ENCODE data around the gene CAMLG.

The CAMLG gene

DNA sequence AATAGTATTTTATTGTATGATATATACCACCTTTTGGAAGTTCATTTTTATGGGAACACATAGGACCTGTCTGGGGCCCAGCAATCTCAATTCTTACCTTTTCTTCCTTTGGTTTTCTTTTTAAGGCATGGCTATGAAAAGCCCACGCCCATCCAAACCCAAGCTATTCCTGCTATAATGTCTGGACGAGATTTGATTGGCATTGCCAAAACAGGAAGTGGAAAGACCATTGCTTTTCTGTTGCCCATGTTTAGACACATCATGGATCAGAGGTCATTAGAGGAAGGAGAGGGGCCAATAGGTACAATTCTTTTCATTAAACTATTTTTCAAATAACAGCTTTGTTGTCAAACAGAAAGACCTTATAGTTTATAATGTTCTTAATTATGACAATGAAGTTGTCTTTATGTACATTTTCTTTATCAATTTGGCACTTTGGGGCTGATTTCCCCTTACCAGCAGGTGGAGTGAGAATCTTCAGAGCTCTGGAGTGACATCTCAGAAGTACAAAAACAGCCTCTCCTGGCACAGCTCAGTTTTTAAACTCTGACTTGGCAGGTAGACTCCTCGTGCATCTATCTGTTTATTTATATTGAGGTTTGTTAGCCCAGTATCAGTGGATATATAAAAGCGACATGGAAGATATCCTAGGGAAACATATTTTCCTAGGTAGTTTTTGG, 46.0 kb downstream of the CAMLG start:
- peak in 1 of 2 donors; percentile 28 for DNase-seq

DNA sequence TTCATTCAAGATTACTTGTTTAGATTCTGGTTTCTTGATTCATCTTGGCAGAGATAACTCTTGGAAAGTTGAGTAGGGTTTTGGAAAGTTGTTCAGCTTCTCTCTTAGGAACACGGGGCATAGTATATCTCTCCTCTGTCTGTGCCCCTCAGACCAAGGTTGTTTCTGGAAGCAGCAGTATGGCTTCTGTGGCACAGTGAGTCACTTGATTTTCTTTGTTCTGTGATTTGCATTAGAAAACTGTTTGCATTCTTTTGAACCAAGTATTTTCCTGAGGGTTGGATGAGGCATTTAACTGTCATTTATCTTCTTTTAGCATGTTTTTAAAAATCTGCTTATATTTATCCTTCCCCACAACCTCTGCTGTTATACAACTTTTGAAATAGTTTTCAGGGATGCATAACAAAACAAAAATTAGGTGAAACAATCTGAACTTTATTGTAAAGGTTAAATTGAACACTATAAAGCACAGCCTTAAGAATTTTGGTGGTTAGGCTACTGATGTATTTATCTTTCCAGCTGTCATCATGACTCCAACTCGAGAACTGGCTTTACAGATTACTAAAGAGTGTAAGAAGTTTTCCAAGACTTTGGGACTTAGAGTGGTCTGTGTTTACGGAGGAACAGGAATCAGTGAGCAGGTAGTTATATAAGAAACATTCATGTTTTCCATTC, 46.7 kb downstream of the CAMLG start:
- DNase-seq, result no peak

- no peak for DNase-seq
Observed at GRCh38 chr5:134787692-134788091, 49.3 kb downstream of the CAMLG start.

GRCh38 chr5:134791580-134791979, 53.2 kb downstream of the CAMLG start:
- no peak for DNase-seq

- no peak for DNase-seq
Observed at GRCh38 chr5:134792286-134792685, 53.9 kb downstream of the CAMLG start.

- DNase-seq, result no peak
Observed at GRCh38 chr5:134793111-134793510, 54.8 kb downstream of the CAMLG start.

DNA sequence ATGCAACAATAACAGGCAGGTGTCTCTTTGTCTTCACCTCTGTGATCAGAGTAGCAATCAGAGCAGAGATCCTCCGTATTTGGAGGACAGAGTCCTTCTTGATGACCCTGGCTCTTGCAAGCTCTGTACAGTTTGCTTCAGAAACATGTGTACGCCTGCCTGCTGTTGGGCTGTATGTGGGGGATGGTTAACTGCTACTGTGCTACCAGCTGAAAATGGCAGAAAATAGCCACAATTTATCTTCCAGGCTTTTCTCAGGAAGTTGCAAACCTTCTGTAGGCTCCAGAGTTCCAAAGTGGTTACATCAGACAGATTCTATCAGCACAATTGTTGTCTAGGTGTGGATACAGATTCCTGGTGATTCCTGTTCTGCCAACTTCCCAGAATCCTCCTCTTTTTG, 55.7 kb downstream of the CAMLG start:
- DNase-seq, result no peak

- DNase-seq, result no peak
Observed at GRCh38 chr5:134794819-134795218, 56.5 kb downstream of the CAMLG start.

DNA sequence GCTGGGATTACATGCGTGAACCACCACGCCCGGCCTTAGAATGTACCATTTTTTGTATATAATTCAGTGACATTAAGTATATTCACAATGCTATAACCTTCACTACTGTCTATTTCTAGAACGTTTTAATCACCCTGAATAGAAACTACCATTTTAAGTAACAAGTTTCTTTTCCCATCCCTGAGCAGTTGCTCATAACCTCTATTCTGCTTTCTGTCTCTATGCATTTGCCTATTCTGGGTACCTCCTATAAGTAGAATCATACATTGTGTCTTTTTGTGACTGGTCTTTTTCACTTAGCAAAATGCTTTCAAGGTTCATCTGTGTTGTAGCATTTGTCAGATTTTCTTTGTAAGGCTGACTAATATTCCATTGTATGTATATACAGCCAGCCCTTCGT, 60.1 kb downstream of the CAMLG start:
- DNase-seq, result no peak
